ENCODE data around the gene DPP7. TPM values are rescaled to one million over a fixed set of nuclear protein-coding genes. Genes with fewer than 3 reads are reported as not detected.

Gene DPP7
- total and polyA plus RNA-seq, 9 of the 15 experiments (the other 6 are each of a cell fraction or from before 2014, with no cell fraction given): 0.99 to 365 (median 132) TPM

DNA sequence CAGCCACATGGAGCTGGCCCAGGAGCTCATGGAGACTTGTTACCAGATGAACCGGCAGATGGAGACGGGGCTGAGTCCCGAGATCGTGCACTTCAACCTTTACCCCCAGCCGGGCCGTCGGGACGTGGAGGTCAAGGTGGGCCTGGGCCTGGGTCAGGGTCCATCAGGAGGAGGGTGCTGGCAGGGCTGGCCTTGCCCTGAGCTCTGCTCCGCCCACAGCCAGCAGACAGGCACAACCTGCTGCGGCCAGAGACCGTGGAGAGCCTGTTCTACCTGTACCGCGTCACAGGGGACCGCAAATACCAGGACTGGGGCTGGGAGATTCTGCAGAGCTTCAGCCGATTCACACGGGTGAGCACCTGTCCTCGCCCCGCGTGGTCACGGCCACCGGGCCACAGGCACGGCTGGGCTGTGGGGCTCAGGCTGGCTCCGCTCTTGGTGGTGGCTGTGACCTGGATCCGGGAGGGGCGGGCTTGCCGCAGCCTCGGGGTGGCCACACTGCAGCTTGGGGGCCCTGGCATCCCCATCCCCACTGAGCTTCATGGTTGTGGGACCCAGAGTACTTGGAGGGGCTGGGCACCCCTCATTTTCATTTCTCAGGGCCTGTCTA is 7.1 kb downstream of the DPP7 start (continued):
- TF ChIP-seq TRIM25 (IDR thresholded peaks at IDR 0.05; ENCODE audit: borderline replicate concordance) (no peak), NFXL1 (CRISPR knock-in tag; IDR thresholded peaks at IDR 0.05) (no peak), POU5F1 (IDR thresholded peaks at IDR 0.05; ENCODE audit: borderline replicate concordance, low read depth, low read length, partially characterized antibody) (no peak), SNIP1 (IDR thresholded peaks at IDR 0.05; ENCODE audit: low read depth) (no peak), POLR2G (IDR thresholded peaks at IDR 0.05; ENCODE audit: low read depth, low read length) (peak; percentile 48), MCM3 (IDR thresholded peaks at IDR 0.05) (no peak), RB1 (IDR thresholded peaks at IDR 0.05; ENCODE audit: low read depth) (no peak), MEF2A (IDR thresholded peaks at IDR 0.05; ENCODE audit: control insufficient read depth, low read depth, low read length) (no peak), XRCC4 (IDR thresholded peaks at IDR 0.05; ENCODE audit: extremely low read depth, insufficient read depth, insufficient read length) (no peak), FOS (IDR thresholded peaks at IDR 0.05; ENCODE audit: extremely low read depth, insufficient read length) (no peak), TEAD2 (tag; IDR thresholded peaks at IDR 0.05) (no peak), CEBPZ (IDR thresholded peaks at IDR 0.05; ENCODE audit: borderline replicate concordance, low read depth, low read length) (no peak), ILF3 (IDR thresholded peaks at IDR 0.05; ENCODE audit: borderline replicate concordance) (no peak)
- TF ChIP-seq, protein P1, sequence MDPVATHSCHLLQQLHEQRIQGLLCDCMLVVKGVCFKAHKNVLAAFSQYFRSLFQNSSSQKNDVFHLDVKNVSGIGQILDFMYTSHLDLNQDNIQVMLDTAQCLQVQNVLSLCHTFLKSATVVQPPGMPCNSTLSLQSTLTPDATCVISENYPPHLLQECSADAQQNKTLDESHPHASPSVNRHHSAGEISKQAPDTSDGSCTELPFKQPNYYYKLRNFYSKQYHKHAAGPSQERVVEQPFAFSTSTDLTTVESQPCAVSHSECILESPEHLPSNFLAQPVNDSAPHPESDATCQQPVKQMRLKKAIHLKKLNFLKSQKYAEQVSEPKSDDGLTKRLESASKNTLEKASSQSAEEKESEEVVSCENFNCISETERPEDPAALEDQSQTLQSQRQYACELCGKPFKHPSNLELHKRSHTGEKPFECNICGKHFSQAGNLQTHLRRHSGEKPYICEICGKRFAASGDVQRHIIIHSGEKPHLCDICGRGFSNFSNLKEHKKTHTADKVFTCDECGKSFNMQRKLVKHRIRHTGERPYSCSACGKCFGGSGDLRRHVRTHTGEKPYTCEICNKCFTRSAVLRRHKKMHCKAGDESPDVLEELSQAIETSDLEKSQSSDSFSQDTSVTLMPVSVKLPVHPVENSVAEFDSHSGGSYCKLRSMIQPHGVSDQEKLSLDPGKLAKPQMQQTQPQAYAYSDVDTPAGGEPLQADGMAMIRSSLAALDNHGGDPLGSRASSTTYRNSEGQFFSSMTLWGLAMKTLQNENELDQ (CRISPR knock-in tag; IDR thresholded peaks at IDR 0.05; ENCODE audit: borderline replicate concordance): no peak

Data from K562 (cell line).